Mesendoderm (in vitro differentiated cells): ENCODE data around the gene EFNA2.

Source experiments
- DNase-seq: peaks from one replicate; pipeline ENCODE4 v3.0.0; 2013
- H2AK5ac ChIP-seq: 2 replicates; pipeline ENCODE4 v1.6.1; 2013; ENCODE audit warnings: low read length, inconsistent platforms
- H2BK120ac ChIP-seq: 2 replicates; pipeline ENCODE4 v1.6.1; 2013; ENCODE audit warnings: low read depth, mild to moderate bottlenecking, low read length, moderate library complexity, mixed read lengths
- H2BK15ac ChIP-seq: replicated peaks from 2 replicates; pipeline ENCODE4 v1.6.1; 2013; ENCODE audit warnings: low read depth, mild to moderate bottlenecking, moderate library complexity
- H2BK5ac ChIP-seq: 2 replicates; pipeline ENCODE4 v1.6.1; 2013; ENCODE audit warnings: low read length, inconsistent platforms
- H3K18ac ChIP-seq: 2 replicates; pipeline ENCODE4 v1.6.1; 2013; ENCODE audit warnings: mild to moderate bottlenecking, low read length, mixed read lengths
- H3K23ac ChIP-seq: one replicate; pipeline ENCODE4 v1.6.1; 2013; ENCODE audit warnings: low read length
- H3K27ac ChIP-seq: 2 replicates; pipeline ENCODE4 v1.5.1; 2013; ENCODE audit warnings: low read depth, mild to moderate bottlenecking, inconsistent platforms, low read length, moderate library complexity
- H3K27me3 ChIP-seq: 2 replicates; pipeline ENCODE4 v1.6.1; 2013; ENCODE audit warnings: low read length, control low read depth, mild to moderate bottlenecking, inconsistent platforms; ENCODE audit not compliant: insufficient read depth, poor library complexity
- H3K36me3 ChIP-seq: 2 replicates; pipeline ENCODE4 v1.6.1; 2013; ENCODE audit warnings: low read length, inconsistent platforms; ENCODE audit not compliant: control insufficient read depth, insufficient read depth
- H3K4ac ChIP-seq: one replicate; pipeline ENCODE4 v1.6.1; 2013; ENCODE audit warnings: low read depth, mild to moderate bottlenecking, low read length, moderate library complexity
- H3K4me1 ChIP-seq: 2 replicates; pipeline ENCODE4 v1.6.1; 2013; ENCODE audit warnings: low read depth, low read length, inconsistent platforms; ENCODE audit not compliant: control insufficient read depth
- H3K4me2 ChIP-seq: 2 replicates; pipeline ENCODE4 v1.6.1; 2013; ENCODE audit warnings: low read length
- H3K4me3 ChIP-seq: 2 replicates; pipeline ENCODE4 v1.5.1; 2013; ENCODE audit warnings: mild to moderate bottlenecking, low read length
- H3K56ac ChIP-seq: one replicate; pipeline ENCODE4 v1.6.1; 2013; ENCODE audit warnings: low read length
- H3K79me1 ChIP-seq: 2 replicates; pipeline ENCODE4 v1.6.1; 2013; ENCODE audit warnings: low read length, inconsistent platforms
- H3K79me2 ChIP-seq: 2 replicates; pipeline ENCODE4 v1.6.1; 2013; ENCODE audit warnings: mild to moderate bottlenecking, low read length; ENCODE audit not compliant: control insufficient read depth, insufficient read depth
- H3K9ac ChIP-seq: 2 replicates; pipeline ENCODE4 v1.6.1; 2013; ENCODE audit warnings: low read length, inconsistent platforms
- H4K5ac ChIP-seq: one replicate; pipeline ENCODE4 v1.6.1; 2013; ENCODE audit warnings: low read length
- H4K8ac ChIP-seq: one replicate; pipeline ENCODE4 v1.6.1; 2013; ENCODE audit warnings: low read depth, mild to moderate bottlenecking, control low read depth, low read length, moderate library complexity
- WGBS: extraction: QIAGEN DNeasy Blood & Tissue Kit; methylation state at CpG from one replicate; pipeline ENCODE4 v1.1.7; 2013; ENCODE audit warnings: low lambda C conversion rate, missing lambda C conversion rate; ENCODE audit not compliant: insufficient coverage; ENCODE audit errors: extremely low coverage; 5-methylcytosine and 5-hydroxymethylcytosine counted together

EFNA2 gene

GRCh38 chr19:1248786-1249297, 36.8 kb upstream of the EFNA2 start:
- Histone ChIP-seq H3K27ac (peak overlapping the region; percentile 99), H3K27me3 (no peaks in the 10 kb centered on the region), H4K8ac (peak overlapping the region; percentile 69), H3K4me1 (no peaks in the 10 kb centered on the region), H3K56ac (peak overlapping the region; percentile 98), H3K9ac (peak overlapping the region; percentile 94), H3K23ac (peak overlapping the region; percentile 45), H3K18ac (peak overlapping the region; percentile 92), H3K36me3 (peaks cover 7% of the 10 kb centered on the region), H3K4ac (peak overlapping the region; percentile 93), H4K5ac (no peak overlapping the region), H3K79me2 (peaks cover 39% of the 10 kb centered on the region), H2BK5ac (no peak overlapping the region), H2AK5ac (no peak overlapping the region), H3K4me3 (peak overlapping the region; percentile 86), H3K4me2 (peak overlapping the region; percentile 22), H3K79me1 (peaks cover 2% of the 10 kb centered on the region), H2BK120ac (peak overlapping the region; percentile 61), H2BK15ac (no peak overlapping the region)
- WGBS: no CpG with 5 or more reads among the region's 74 CpGs
- DNase-seq: no peak

GRCh38 chr19:1249298-1249989, 36.2 kb upstream of the EFNA2 start:
- H3K79me2 ChIP-seq: peaks cover 45% of the 10 kb centered on the region
- no peaks in the 10 kb centered on the region for H3K27me3 ChIP-seq
- peak overlapping the region; percentile 77 for H3K4me3 ChIP-seq
- peak overlapping the region; percentile 96 for H3K9ac ChIP-seq
- H2AK5ac ChIP-seq: no peak overlapping the region
- H4K5ac ChIP-seq: no peak overlapping the region
- H3K23ac ChIP-seq: peak overlapping the region; percentile 45
- peak; percentile 97 for DNase-seq
- WGBS: no CpG with 5 or more reads among the region's 102 CpGs
- peak overlapping the region; percentile 98 for H3K56ac ChIP-seq
- peaks cover 10% of the 10 kb centered on the region for H3K36me3 ChIP-seq
- peak overlapping the region; percentile 99 for H3K27ac ChIP-seq
- H2BK120ac ChIP-seq: peak overlapping the region; percentile 61
- no peak overlapping the region for H2BK15ac ChIP-seq
- H4K8ac ChIP-seq: peak overlapping the region; percentile 69
- peaks cover 2% of the 10 kb centered on the region for H3K79me1 ChIP-seq
- peak overlapping the region; percentile 99 for H3K18ac ChIP-seq
- H2BK5ac ChIP-seq: no peak overlapping the region
- H3K4me1 ChIP-seq: no peaks in the 10 kb centered on the region
- H3K4me2 ChIP-seq: no peak overlapping the region
- peak overlapping the region; percentile 100 for H3K4ac ChIP-seq

- H2AK5ac ChIP-seq: no peak overlapping the region
- H4K8ac ChIP-seq: peak overlapping the region; percentile 6
- peak overlapping the region; percentile 96 for H3K9ac ChIP-seq
- peaks cover 51% of the 10 kb centered on the region for H3K79me2 ChIP-seq
- H3K4me3 ChIP-seq: peak overlapping the region; percentile 77
- no CpG with 5 or more reads among the region's 67 CpGs for WGBS
- H2BK15ac ChIP-seq: no peak overlapping the region
- H3K23ac ChIP-seq: peak overlapping the region; percentile 94
- peak overlapping the region; percentile 91 for H3K27ac ChIP-seq
- no peaks in the 10 kb centered on the region for H3K4me1 ChIP-seq
- no peak overlapping the region for H2BK5ac ChIP-seq
- H2BK120ac ChIP-seq: peak overlapping the region; percentile 46
- peak overlapping the region; percentile 97 for H3K56ac ChIP-seq
- peak overlapping the region; percentile 99 for H3K18ac ChIP-seq
- H3K4me2 ChIP-seq: no peak overlapping the region
- H3K4ac ChIP-seq: peak overlapping the region; percentile 100
- peaks cover 15% of the 10 kb centered on the region for H3K36me3 ChIP-seq
- no peaks in the 10 kb centered on the region for H3K27me3 ChIP-seq
- no peak overlapping the region for H4K5ac ChIP-seq
- peaks cover 8% of the 10 kb centered on the region for H3K79me1 ChIP-seq
- DNase-seq: no peak
Measured at GRCh38 chr19:1249990-1250436, 35.7 kb upstream of the EFNA2 start.

GRCh38 chr19:1250437-1251260, 35.0 kb upstream of the EFNA2 start:
- H2BK5ac ChIP-seq: peak overlapping the region; percentile 75
- no CpG with 5 or more reads among the region's 90 CpGs for WGBS
- H3K27ac ChIP-seq: peak overlapping the region; percentile 91
- H3K56ac ChIP-seq: peak overlapping the region; percentile 97
- peaks cover 57% of the 10 kb centered on the region for H3K79me2 ChIP-seq
- H2BK15ac ChIP-seq: no peak overlapping the region
- no peaks in the 10 kb centered on the region for H3K27me3 ChIP-seq
- peaks cover 13% of the 10 kb centered on the region for H3K79me1 ChIP-seq
- peak overlapping the region; percentile 96 for H3K9ac ChIP-seq
- peak overlapping the region; percentile 99 for H3K18ac ChIP-seq
- DNase-seq: peak; percentile 92
- H4K5ac ChIP-seq: no peak overlapping the region
- H4K8ac ChIP-seq: peak overlapping the region; percentile 77
- H3K23ac ChIP-seq: peak overlapping the region; percentile 94
- H3K4ac ChIP-seq: peak overlapping the region; percentile 100
- peak overlapping the region; percentile 77 for H3K4me3 ChIP-seq
- no peaks in the 10 kb centered on the region for H3K4me1 ChIP-seq
- peaks cover 18% of the 10 kb centered on the region for H3K36me3 ChIP-seq
- H2AK5ac ChIP-seq: peak overlapping the region; percentile 54
- H3K4me2 ChIP-seq: peak overlapping the region; percentile 94
- H2BK120ac ChIP-seq: peak overlapping the region; percentile 90

- H3K36me3 ChIP-seq: peaks cover 20% of the 10 kb centered on the region
- H3K4me1 ChIP-seq: no peaks in the 10 kb centered on the region
- H3K4me3 ChIP-seq: peak overlapping the region; percentile 77
- WGBS: no CpG with 5 or more reads among the region's 41 CpGs
- no peak overlapping the region for H2BK15ac ChIP-seq
- no peak overlapping the region for H4K5ac ChIP-seq
- peak overlapping the region; percentile 99 for H3K18ac ChIP-seq
- peak overlapping the region; percentile 97 for H3K23ac ChIP-seq
- H2BK120ac ChIP-seq: peak overlapping the region; percentile 90
- peak overlapping the region; percentile 54 for H2AK5ac ChIP-seq
- peak overlapping the region; percentile 100 for H3K4ac ChIP-seq
- peak overlapping the region; percentile 91 for H3K27ac ChIP-seq
- H4K8ac ChIP-seq: peak overlapping the region; percentile 77
- peak; percentile 73 for DNase-seq
- no peaks in the 10 kb centered on the region for H3K27me3 ChIP-seq
- H3K79me2 ChIP-seq: peaks cover 61% of the 10 kb centered on the region
- H2BK5ac ChIP-seq: peak overlapping the region; percentile 75
- peak overlapping the region; percentile 97 for H3K56ac ChIP-seq
- H3K79me1 ChIP-seq: peaks cover 15% of the 10 kb centered on the region
- H3K4me2 ChIP-seq: peak overlapping the region; percentile 94
- peak overlapping the region; percentile 96 for H3K9ac ChIP-seq
Measured at GRCh38 chr19:1251330-1252220, 34.1 kb upstream of the EFNA2 start.
